H9 (cell line): Measurements from ENCODE around the gene BRAT1. TPM values are rescaled to one million over a fixed set of nuclear protein-coding genes. Genes with fewer than 3 reads are reported as not detected.

Experiments used
- DNase-seq: peaks from one replicate; pipeline ENCODE4 v3.0.0-alpha.2; 2017
- H2AFZ ChIP-seq: one replicate; pipeline ENCODE4 v1.6.1; 2013; ENCODE audit warnings: mild to moderate bottlenecking, low read length, control low read depth, moderate library complexity
- H2AK5ac ChIP-seq: 2 replicates; pipeline ENCODE4 v1.6.1; 2013; ENCODE audit warnings: low read length, control low read depth, mixed read lengths; ENCODE audit not compliant: insufficient read length
- H2BK120ac ChIP-seq: one replicate; pipeline ENCODE4 v1.6.1; 2013; ENCODE audit warnings: low read depth, mild to moderate bottlenecking, low read length, control low read depth, inconsistent platforms; ENCODE audit not compliant: poor library complexity, severe bottlenecking
- H2BK12ac ChIP-seq: 2 replicates; pipeline ENCODE4 v1.6.1; 2013; ENCODE audit warnings: low read length, control low read depth, mixed read lengths, low read depth; ENCODE audit not compliant: insufficient read length
- H2BK15ac ChIP-seq: 2 replicates; pipeline ENCODE4 v1.6.1; 2013; ENCODE audit warnings: low read depth, low read length, control low read depth
- H2BK20ac ChIP-seq: one replicate; pipeline ENCODE4 v1.6.1; 2013; ENCODE audit warnings: low read depth, mild to moderate bottlenecking, low read length, control low read depth, inconsistent platforms; ENCODE audit not compliant: poor library complexity, severe bottlenecking
- H2BK5ac ChIP-seq: 2 replicates; pipeline ENCODE4 v1.6.1; 2013; ENCODE audit warnings: low read length, control low read depth, mixed read lengths; ENCODE audit not compliant: insufficient read length
- H3K14ac ChIP-seq: 2 replicates; pipeline ENCODE4 v1.6.1; 2013; ENCODE audit warnings: low read length, control low read depth; ENCODE audit not compliant: insufficient read depth
- H3K18ac ChIP-seq: 2 replicates; pipeline ENCODE4 v1.6.1; 2013; ENCODE audit warnings: low read depth, mild to moderate bottlenecking, mixed read lengths, low read length, control low read depth; ENCODE audit not compliant: insufficient read length
- H3K23ac ChIP-seq: 2 replicates; pipeline ENCODE4 v1.6.1; 2013; ENCODE audit warnings: low read length, control low read depth, mixed read lengths, low read depth; ENCODE audit not compliant: insufficient read length
- H3K23me2 ChIP-seq: 2 replicates; pipeline ENCODE4 v1.6.1; 2013; ENCODE audit warnings: low read depth, mild to moderate bottlenecking, mixed read lengths, low read length, control low read depth; ENCODE audit not compliant: insufficient read length, poor library complexity, severe bottlenecking
- H3K27ac ChIP-seq: 2 replicates; pipeline ENCODE4 v1.5.1; 2013; ENCODE audit warnings: low read length, control low read depth, mixed read lengths, low read depth; ENCODE audit not compliant: insufficient read length
- H3K27me3 ChIP-seq: 2 replicates; pipeline ENCODE4 v1.6.1; 2013; ENCODE audit warnings: low read length, control low read depth, inconsistent platforms; ENCODE audit not compliant: insufficient read depth
- H3K4ac ChIP-seq: 2 replicates; pipeline ENCODE4 v1.6.1; 2013; ENCODE audit warnings: low read depth, mild to moderate bottlenecking, control low read depth, inconsistent platforms, low read length, moderate library complexity
- H3K4me1 ChIP-seq: 2 replicates; pipeline ENCODE4 v1.6.1; 2013; ENCODE audit warnings: low read length, control low read depth, inconsistent platforms; ENCODE audit not compliant: insufficient read depth
- H3K4me2 ChIP-seq: 2 replicates; pipeline ENCODE4 v1.6.1; 2013; ENCODE audit warnings: low read length, control low read depth, mixed read lengths; ENCODE audit not compliant: insufficient read length, insufficient read depth
- H3K56ac ChIP-seq: 2 replicates; pipeline ENCODE4 v1.6.1; 2013; ENCODE audit warnings: low read depth, mild to moderate bottlenecking, mixed read lengths, low read length, control low read depth; ENCODE audit not compliant: insufficient read length
- H3K79me1 ChIP-seq: 2 replicates; pipeline ENCODE4 v1.6.1; 2013; ENCODE audit warnings: low read depth, mild to moderate bottlenecking, moderate library complexity, low read length, control low read depth, inconsistent platforms; ENCODE audit not compliant: insufficient read depth, poor library complexity, severe bottlenecking
- H3K79me2 ChIP-seq: 2 replicates; pipeline ENCODE4 v1.6.1; 2013; ENCODE audit warnings: low read length, control low read depth, inconsistent platforms; ENCODE audit not compliant: insufficient read depth
- H3K9ac ChIP-seq: 2 replicates; pipeline ENCODE4 v1.6.1; 2013; ENCODE audit warnings: low read length, control low read depth, mixed read lengths; ENCODE audit not compliant: insufficient read length; ENCODE audit errors: extremely low read depth
- H3K9me3 ChIP-seq: one replicate; pipeline ENCODE4 v1.6.1; 2013; ENCODE audit warnings: low read depth, low read length, inconsistent platforms; ENCODE audit not compliant: control insufficient read depth
- H3T11ph ChIP-seq: one replicate; pipeline ENCODE4 v1.6.1; 2013; ENCODE audit warnings: mild to moderate bottlenecking, low read length, control low read depth, inconsistent platforms
- H4K20me1 ChIP-seq: one replicate; pipeline ENCODE4 v1.6.1; 2013; ENCODE audit not compliant: control insufficient read depth, insufficient read length, insufficient read depth
- H4K5ac ChIP-seq: 2 replicates; pipeline ENCODE4 v1.6.1; 2013; ENCODE audit warnings: low read depth, mild to moderate bottlenecking, mixed read lengths, low read length, control low read depth; ENCODE audit not compliant: insufficient read length
- H4K8ac ChIP-seq: replicated peaks from 2 replicates; pipeline ENCODE4 v1.6.1; 2013; ENCODE audit warnings: low read length, control low read depth, mixed read lengths, low read depth; ENCODE audit not compliant: insufficient read length
- H4K91ac ChIP-seq: 2 replicates; pipeline ENCODE4 v1.6.1; 2013; ENCODE audit warnings: low read depth, mild to moderate bottlenecking, moderate library complexity, mixed read lengths, low read length, control low read depth; ENCODE audit not compliant: insufficient read length
- H3K27ac Mint-ChIP-seq, 3 experiments: 2 replicates in 2 of 3; 3 replicates in 1 of 3; pipeline ENCODE4 v1.8.0; 2020 to 2021; ENCODE audit warnings: mixed read lengths in 3 of 3, mild to moderate bottlenecking in 1 of 3, moderate library complexity in 1 of 3
- H3K27me3 Mint-ChIP-seq: 2 replicates; pipeline ENCODE4 v1.8.0; 2021; ENCODE audit warnings: low read depth, mild to moderate bottlenecking, moderate library complexity, mixed read lengths
- H3K36me3 Mint-ChIP-seq, 3 experiments: 2 replicates in 2 of 3; 3 replicates in 1 of 3; pipeline ENCODE4 v1.8.0; 2020 to 2021; ENCODE audit warnings: low read depth in 3 of 3, mixed read lengths in 3 of 3; ENCODE audit not compliant: insufficient read depth in 1 of 3
- H3K4me1 Mint-ChIP-seq, 2 experiments: 2 replicates each; pipeline ENCODE4 v1.8.0; 2020; ENCODE audit warnings: mixed read lengths in 2 of 2
- H3K4me3 Mint-ChIP-seq, 2 experiments: 2 replicates in 1 of 2; 3 replicates in 1 of 2; pipeline ENCODE4 v1.8.0; 2020 to 2021; ENCODE audit warnings: mild to moderate bottlenecking in 2 of 2, mixed read lengths in 2 of 2, moderate library complexity in 1 of 2
- H3K9me3 Mint-ChIP-seq, 2 experiments: 2 replicates in 1 of 2; 3 replicates in 1 of 2; pipeline ENCODE4 v1.8.0; 2020; ENCODE audit warnings: mild to moderate bottlenecking in 2 of 2, mixed read lengths in 2 of 2, moderate library complexity in 1 of 2
- WGBS: extraction: QIAGEN DNeasy Blood & Tissue Kit; methylation state at CpG from one replicate; pipeline ENCODE4 v1.1.7; 2013; ENCODE audit warnings: missing lambda C conversion rate, low lambda C conversion rate, mixed read lengths; ENCODE audit not compliant: insufficient read length; ENCODE audit errors: extremely low coverage; 5-methylcytosine and 5-hydroxymethylcytosine counted together
- total RNA-seq: library from RNA; stranded (reverse); gene quantifications from 2 replicates; pipeline ENCODE4 v1.2.1, GENCODE V29; 2021
- TF ChIP-seq, protein P1 (sequence below): fragments of 200-600 bp; sonication (generic); conservative IDR thresholded peaks from 3 replicates; pipeline ENCODE4 v1.8.0; 2021; ENCODE audit warnings: antibody characterized with exemption, mild to moderate bottlenecking

The BRAT1 gene
- total RNA-seq, 1 experiment from 2014 or later, result 41.2 TPM

DNA sequence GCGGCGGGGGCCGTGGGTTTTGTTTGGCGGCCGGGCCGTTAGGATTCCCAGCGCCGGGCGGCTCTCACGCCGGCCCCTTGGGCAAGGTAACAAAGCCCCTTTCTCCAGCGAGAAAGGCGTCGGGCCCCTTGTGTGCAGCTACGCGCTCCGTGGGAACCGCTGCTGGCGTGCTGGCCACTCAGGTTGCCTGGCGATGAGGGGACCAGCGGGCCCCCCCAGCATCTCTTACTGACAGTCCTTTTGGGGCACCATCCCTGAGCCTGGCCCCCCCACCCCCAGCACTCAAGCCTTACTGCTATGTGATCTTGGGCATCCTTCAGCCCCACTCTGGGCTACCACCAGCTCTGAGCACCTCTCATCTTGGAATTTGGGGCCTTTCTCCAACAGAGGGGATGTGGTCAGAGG is 34.0 kb downstream of the BRAT1 start:
- TF ChIP-seq, protein P1, sequence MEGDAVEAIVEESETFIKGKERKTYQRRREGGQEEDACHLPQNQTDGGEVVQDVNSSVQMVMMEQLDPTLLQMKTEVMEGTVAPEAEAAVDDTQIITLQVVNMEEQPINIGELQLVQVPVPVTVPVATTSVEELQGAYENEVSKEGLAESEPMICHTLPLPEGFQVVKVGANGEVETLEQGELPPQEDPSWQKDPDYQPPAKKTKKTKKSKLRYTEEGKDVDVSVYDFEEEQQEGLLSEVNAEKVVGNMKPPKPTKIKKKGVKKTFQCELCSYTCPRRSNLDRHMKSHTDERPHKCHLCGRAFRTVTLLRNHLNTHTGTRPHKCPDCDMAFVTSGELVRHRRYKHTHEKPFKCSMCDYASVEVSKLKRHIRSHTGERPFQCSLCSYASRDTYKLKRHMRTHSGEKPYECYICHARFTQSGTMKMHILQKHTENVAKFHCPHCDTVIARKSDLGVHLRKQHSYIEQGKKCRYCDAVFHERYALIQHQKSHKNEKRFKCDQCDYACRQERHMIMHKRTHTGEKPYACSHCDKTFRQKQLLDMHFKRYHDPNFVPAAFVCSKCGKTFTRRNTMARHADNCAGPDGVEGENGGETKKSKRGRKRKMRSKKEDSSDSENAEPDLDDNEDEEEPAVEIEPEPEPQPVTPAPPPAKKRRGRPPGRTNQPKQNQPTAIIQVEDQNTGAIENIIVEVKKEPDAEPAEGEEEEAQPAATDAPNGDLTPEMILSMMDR, result no peak
- Histone ChIP-seq H4K20me1 (no peaks in the 10 kb centered on the region), H3K79me2 (no peaks in the 10 kb centered on the region; the same call in 1 of the 2 replicates), H3K27ac (no peak overlapping the region), H2BK120ac (no peak overlapping the region), H2AK5ac (no peak overlapping the region), H2AFZ (no peak overlapping the region), H3K18ac (no peak overlapping the region), H3K23ac (no peak overlapping the region), H2BK15ac (no peak overlapping the region), H3K9me3 (no peaks in the 10 kb centered on the region), H3K4me2 (peak overlapping the region; percentile 63), H3K4ac (no peak overlapping the region), H3K23me2 (peaks cover 13% of the 10 kb centered on the region), H3T11ph (no peak overlapping the region), H3K9ac (no peak overlapping the region), H3K79me1 (no peaks in the 10 kb centered on the region), H2BK20ac (no peak overlapping the region), H3K14ac (no peak overlapping the region), H3K56ac (no peak overlapping the region), H3K27me3 (no peaks in the 10 kb centered on the region; the same call in 1 of the 2 replicates), H4K8ac (no peak overlapping the region), H3K4me1 (peaks cover 4% of the 10 kb centered on the region; the same call in 1 of the 2 replicates), H2BK5ac (no peak overlapping the region), H2BK12ac (no peak overlapping the region), H4K91ac (no peak overlapping the region), H4K5ac (no peak overlapping the region)
- H3K36me3 Mint-ChIP-seq, result peaks cover 0 to 12% (median 11%) of the 10 kb centered on the region in 3 experiments; a peak in 4 of 7 replicates
- peaks cover 26% of the 10 kb centered on the region for H3K27me3 Mint-ChIP-seq
- H3K9me3 Mint-ChIP-seq, result no peaks in the 10 kb centered on the region
- no peak for DNase-seq
- WGBS, result no CpG with 5 or more reads among the region's 21 CpGs
- peak overlapping the region in 1 of 3 experiments; percentile 90; a peak in 1 of 7 replicates for H3K27ac Mint-ChIP-seq
- peak overlapping the region; percentile 50 to 74 for H3K4me3 Mint-ChIP-seq
- peaks cover 44 to 53% of the 10 kb centered on the region in 2 experiments for H3K4me1 Mint-ChIP-seq
